Measurements from ENCODE around the gene MORN3. TPM values are rescaled to one million over a fixed set of nuclear protein-coding genes. Genes with fewer than 3 reads are reported as not detected.

Gene MORN3
- total and polyA plus RNA-seq, 2 of the 8 experiments (the other 6 are each of a cell fraction or from before 2014, with no cell fraction given): 0.39 to 0.93 TPM

DNA sequence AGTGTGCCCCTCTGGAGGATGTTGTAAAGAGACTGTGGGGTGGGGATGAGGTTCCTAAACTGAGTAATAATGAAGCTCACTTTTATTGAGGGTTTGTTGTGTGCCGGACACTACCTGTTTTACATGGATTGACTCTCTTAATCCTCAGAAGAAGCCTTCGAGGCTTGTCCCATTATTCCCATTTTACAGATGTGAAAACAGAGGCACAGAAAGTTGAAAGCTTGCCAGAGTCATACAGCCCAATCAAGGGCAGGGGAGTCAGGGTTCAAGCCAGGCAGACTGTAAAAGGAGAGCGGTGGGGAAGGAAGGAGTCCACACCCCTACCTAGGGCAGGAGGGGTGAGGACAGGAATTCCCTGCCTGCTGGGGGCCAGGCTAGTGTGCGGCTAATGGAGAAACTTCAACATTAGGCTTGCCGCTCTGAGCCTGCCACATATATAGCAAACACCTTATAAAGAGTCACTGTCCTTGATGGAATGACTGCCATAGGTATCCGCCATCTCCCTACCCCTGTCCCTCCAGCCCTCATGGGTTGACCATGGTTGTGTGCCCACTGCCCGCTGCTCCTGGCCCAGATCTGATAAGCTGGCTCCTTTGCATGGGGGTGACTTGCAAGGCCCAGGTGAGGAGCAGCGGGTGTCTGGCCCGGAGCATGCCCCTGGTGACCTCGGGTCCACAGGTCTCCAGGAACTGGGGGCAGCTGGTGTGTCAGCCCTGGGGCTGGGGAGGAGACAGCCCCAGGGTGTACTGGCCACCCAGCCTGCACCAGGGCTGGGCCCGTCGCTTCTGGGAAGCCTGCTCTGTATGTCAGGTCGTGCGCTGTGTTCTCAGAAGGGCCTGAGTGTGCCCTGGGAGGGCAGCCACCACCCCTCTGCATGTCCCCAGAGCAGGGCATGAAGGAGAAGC is 30.9 kb downstream of the MORN3 start:
- Histone ChIP-seq H2BK12ac (ENCODE audit: low read depth, low read length) (no peak overlapping the region), H4K20me1 (replicated peaks in 1 of 2; ENCODE audit: control insufficient read depth in 1 of 2, insufficient read depth in 2 of 2, low read length in 2 of 2) (peaks cover 0 to 20% of the 10 kb centered on the region in 2 experiments), H3K79me1 (ENCODE audit: low read depth, low read length) (peaks cover 21% of the 10 kb centered on the region), H3K4me2 (ENCODE audit: insufficient read depth in 1 of 2, low read depth in 2 of 2, low read length in 2 of 2) (no peak overlapping the region), H3K4ac (replicated peaks; ENCODE audit: insufficient read length, low read depth, low read length) (no peak overlapping the region), H3K18ac (ENCODE audit: extremely low read depth, low read length) (no peak overlapping the region), H3K14ac (ENCODE audit: insufficient read length) (no peak overlapping the region), H3K9ac (replicated peaks in 1 of 4; ENCODE audit: extremely low read depth in 1 of 4, low read depth in 3 of 4, low read length in 3 of 4) (no peak overlapping the region; a peak in 1 of 7 replicates), H3K27me3 (replicated peaks in 1 of 4; ENCODE audit: control insufficient read depth in 3 of 4, extremely low read depth in 1 of 4, insufficient read depth in 3 of 4, low read length in 3 of 4) (no peaks in the 10 kb centered on the region), H2BK15ac (ENCODE audit: low read length) (no peak overlapping the region), H2BK20ac (ENCODE audit: low read length) (no peak overlapping the region), H2AK5ac (ENCODE audit: low read depth, low read length) (no peak overlapping the region), H2AFZ (ENCODE audit: low read length) (no peak overlapping the region), H3K4me3 (ENCODE audit: extremely low read depth in 1 of 4, insufficient read depth in 2 of 4, low read depth in 3 of 4, low read length in 4 of 4) (no peak overlapping the region), H2BK120ac (replicated peaks; ENCODE audit: low read depth, low read length) (no peak overlapping the region), H4K91ac (replicated peaks; ENCODE audit: insufficient read length, low read length) (no peak overlapping the region), H3K79me2 (ENCODE audit: control insufficient read depth in 1 of 2, insufficient read depth in 2 of 2, low read length in 2 of 2) (peaks cover 0 to 40% of the 10 kb centered on the region in 2 experiments; a peak in 3 of 4 replicates), H4K8ac (ENCODE audit: extremely low read depth, insufficient read depth, low read length) (no peak overlapping the region; the same call in none of the 2 replicates), H3K23ac (ENCODE audit: insufficient read length) (no peak overlapping the region), H3K27ac (ENCODE audit: low read depth, low read length) (no peak overlapping the region), H3K9me3 (ENCODE audit: insufficient read depth in 2 of 2, low read depth in 1 of 2, low read length in 1 of 2) (peaks cover 0 to 3% of the 10 kb centered on the region in 2 experiments; a peak in 1 of 4 replicates), H3K23me2 (ENCODE audit: low read depth, low read length) (no peaks in the 10 kb centered on the region), H3K4me1 (replicated peaks in 1 of 4; ENCODE audit: control insufficient read depth in 3 of 4, insufficient read depth in 4 of 4, low read length in 3 of 4) (peaks cover 0 to 3% (median 0%) of the 10 kb centered on the region in 4 experiments; a peak in 1 of 7 replicates), H3K36me3 (ENCODE audit: control insufficient read depth in 2 of 4, insufficient read depth in 4 of 4, low read length in 3 of 4) (peaks cover 0 to 13% (median 3%) of the 10 kb centered on the region in 4 experiments; a peak in 2 of 8 replicates), H2BK5ac (ENCODE audit: low read depth, low read length) (0 out of 2 replicates have a peak overlapping the region, but pooled peaks have one; percentile 21), H3K56ac (replicated peaks; ENCODE audit: insufficient read length, low read depth, low read length) (no peak overlapping the region), H4K5ac (ENCODE audit: insufficient read length, low read depth, low read length) (no peak overlapping the region)
- POLR2A ChIA-PET (ENCODE audit: partially characterized antibody): interaction anchor here (0.8 to 9.8 kb wide), 8 partner anchors 8 to 86 kb away, joined by 3 to 70 read pairs (median 7); partner anchors contain the start of genes KDM2B and ORAI1
- CTCF ChIA-PET (ENCODE audit: partially characterized antibody): interaction anchor here (1.0 to 5.0 kb wide), 9 partner anchors 9 to 134 kb away, joined by 3 to 39 read pairs (median 6); partner anchors contain the start of genes MORN3 and ORAI1
- DNase-seq (ENCODE audit: low read depth in 1 of 2, low spot score in 2 of 2) (no peak), FAIRE-seq (no peak)
- 88% methylated on average over 14 of the region's 14 CpGs; no CpG with 5 or more reads in 1 of the 2 experiments for WGBS, 2 experiments (ENCODE audit: extremely low coverage in 1 of 2, insufficient coverage in 1 of 2, insufficient read length in 1 of 2, insufficient replicate concordance in 2 of 2, low coverage in 1 of 2, low lambda C conversion rate in 2 of 2, missing lambda C conversion rate in 1 of 2)
- TF ChIP-seq KDM1A (IDR thresholded peaks at IDR 0.05; ENCODE audit: borderline replicate concordance, low read length) (peak; percentile 80; the same call in 1 of the 2 replicates), SP2 (IDR thresholded peaks at IDR 0.05; ENCODE audit: low read length) (no peak)

Data from H1 (cell line).